ENCODE data around the gene QPRT. TPM values are rescaled to one million over a fixed set of nuclear protein-coding genes. Genes with fewer than 3 reads are reported as not detected.

Gene QPRT
- total RNA-seq, 1 experiment from 2014 or later = 310 TPM

- no peaks in the 10 kb centered on the region for H3K9me2 ChIP-seq (ENCODE audit: insufficient read depth)
- H3K9me3 ChIP-seq (ENCODE audit: insufficient read depth, low read depth) = no peaks in the 10 kb centered on the region
- no peak overlapping the region for H2AFZ ChIP-seq
- H3K27ac ChIP-seq = no peak overlapping the region
- peaks cover 90% of the 10 kb centered on the region for H3K79me2 ChIP-seq (ENCODE audit: low read depth)
- H3K27me3 ChIP-seq (ENCODE audit: insufficient read depth, low read depth) = no peaks in the 10 kb centered on the region
- peaks cover 58% of the 10 kb centered on the region for H4K20me1 ChIP-seq (ENCODE audit: insufficient read depth)
- no peak for TF ChIP-seq CTCF (conservative IDR thresholded peaks at IDR 0.05)
- no peak for TF ChIP-seq EZH2 (IDR thresholded peaks at IDR 0.05; ENCODE audit: low read depth)
- peaks cover 14% of the 10 kb centered on the region for H3K4me1 ChIP-seq (replicated peaks; ENCODE audit: insufficient read depth)
- CTCF ChIA-PET = interaction anchor here (0.5 kb wide), 1 partner anchor 36 kb away, joined by 3 read pairs; no protein-coding TSS in a partner anchor
- intact Hi-C loops (cut with micrococcal nuclease; ENCODE audit: unreplicated experiment) = no loop called here
- peaks cover 21% of the 10 kb centered on the region for H3F3A ChIP-seq (ENCODE audit: insufficient read depth, low read depth)
- POLR2A ChIA-PET (ENCODE audit: unreplicated experiment) = interaction anchor here (0.5 kb wide), 1 partner anchor 108 kb away, joined by 3 read pairs; no protein-coding TSS in a partner anchor
- DNase-seq = no peak
- H3K4me2 ChIP-seq = no peak overlapping the region
- no peak overlapping the region for H3K4me3 ChIP-seq
- BruUV-seq (replicated peaks) = no TSS peak
- peaks cover 20% of the 10 kb centered on the region; the same call in 1 of the 2 replicates for H3K36me3 ChIP-seq (ENCODE audit: low read depth)
Observed at GRCh38 chr16:29684679-29685078, 5.7 kb downstream of the QPRT start.

DNA sequence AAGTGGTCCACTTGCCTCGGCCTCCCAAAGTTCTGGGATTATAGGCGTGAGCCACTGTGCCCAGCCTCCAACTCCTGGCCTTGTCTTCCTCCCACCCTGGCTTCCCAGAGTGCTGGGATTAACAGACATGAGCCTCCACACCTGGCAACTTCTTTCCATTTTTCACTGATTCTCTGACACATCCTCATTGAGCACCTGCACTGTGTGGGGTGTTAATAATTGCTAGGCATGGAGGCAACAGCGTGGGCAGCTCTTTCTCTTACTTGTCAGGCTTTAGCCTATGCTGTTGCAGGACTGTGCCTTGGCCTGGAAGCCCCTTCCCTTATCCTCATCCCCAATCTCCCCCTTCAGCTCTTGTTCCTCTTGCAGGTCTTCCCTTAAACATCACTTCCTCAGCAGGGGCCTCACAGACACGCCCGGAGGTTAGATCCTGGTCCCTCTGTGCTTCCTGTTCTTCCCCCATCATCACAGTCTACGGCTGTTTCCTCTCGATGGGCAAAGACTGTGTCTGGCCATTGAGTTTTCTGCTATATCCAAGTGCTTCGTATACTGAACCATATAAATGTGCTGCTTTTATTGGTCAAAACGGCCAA lies 7.9 kb downstream of the QPRT start:
- intact Hi-C loops (cut with micrococcal nuclease; ENCODE audit: unreplicated experiment) = no loop called here
- TF ChIP-seq EZH2 (IDR thresholded peaks at IDR 0.05; ENCODE audit: low read depth) (no peak), CTCF (conservative IDR thresholded peaks at IDR 0.05) (no peak)
- CTCF ChIA-PET = no interaction called here
- no TSS peak for BruUV-seq (replicated peaks)
- H2AFZ ChIP-seq = no peak overlapping the region
- H3K79me2 ChIP-seq (ENCODE audit: low read depth) = peaks cover 91% of the 10 kb centered on the region
- peaks cover 68% of the 10 kb centered on the region for H4K20me1 ChIP-seq (ENCODE audit: insufficient read depth)
- H3F3A ChIP-seq (ENCODE audit: insufficient read depth, low read depth) = peaks cover 30% of the 10 kb centered on the region
- H3K9me3 ChIP-seq (ENCODE audit: insufficient read depth, low read depth) = no peaks in the 10 kb centered on the region
- H3K4me1 ChIP-seq (replicated peaks; ENCODE audit: insufficient read depth) = no peaks in the 10 kb centered on the region
- H3K4me3 ChIP-seq = no peak overlapping the region
- no peaks in the 10 kb centered on the region for H3K27me3 ChIP-seq (ENCODE audit: insufficient read depth, low read depth)
- peaks cover 20% of the 10 kb centered on the region; the same call in 1 of the 2 replicates for H3K36me3 ChIP-seq (ENCODE audit: low read depth)
- POLR2A ChIA-PET (ENCODE audit: unreplicated experiment) = interaction anchor here (0.5 kb wide), 1 partner anchor 12 kb away, joined by 3 read pairs; no protein-coding TSS in a partner anchor
- H3K9me2 ChIP-seq (ENCODE audit: insufficient read depth) = no peaks in the 10 kb centered on the region
- DNase-seq = no peak
- H3K4me2 ChIP-seq = no peak overlapping the region
- no peak overlapping the region for H3K27ac ChIP-seq

- no peaks in the 10 kb centered on the region for H3K4me1 ChIP-seq (replicated peaks; ENCODE audit: insufficient read depth)
- H3K4me3 ChIP-seq = no peak overlapping the region
- no peaks in the 10 kb centered on the region for H3K9me2 ChIP-seq (ENCODE audit: insufficient read depth)
- no peaks in the 10 kb centered on the region for H3K27me3 ChIP-seq (ENCODE audit: insufficient read depth, low read depth)
- no peak for TF ChIP-seq EZH2 (IDR thresholded peaks at IDR 0.05; ENCODE audit: low read depth)
- H3K9me3 ChIP-seq (ENCODE audit: insufficient read depth, low read depth) = no peaks in the 10 kb centered on the region
- no peak overlapping the region for H3K27ac ChIP-seq
- H3K4me2 ChIP-seq = no peak overlapping the region
- H3K36me3 ChIP-seq (ENCODE audit: low read depth) = 0 out of 2 replicates have a peak, but pooled peaks cover 14% of the 10 kb centered on the region
- POLR2A ChIA-PET (ENCODE audit: unreplicated experiment) = no interaction called here
- peaks cover 75% of the 10 kb centered on the region for H4K20me1 ChIP-seq (ENCODE audit: insufficient read depth)
- H3F3A ChIP-seq (ENCODE audit: insufficient read depth, low read depth) = peaks cover 31% of the 10 kb centered on the region
- H3K79me2 ChIP-seq (ENCODE audit: low read depth) = peaks cover 83% of the 10 kb centered on the region
- intact Hi-C loops (cut with micrococcal nuclease; ENCODE audit: unreplicated experiment) = no loop called here
- CTCF ChIA-PET = interaction anchor here (0.7 kb wide), 1 partner anchor 160 kb away, joined by 3 read pairs; no protein-coding TSS in a partner anchor
- H2AFZ ChIP-seq = no peak overlapping the region
- DNase-seq = no peak
- no TSS peak for BruUV-seq (replicated peaks)
Observed at GRCh38 chr16:29687755-29688154, 8.8 kb downstream of the QPRT start.
